CD4-positive, alpha-beta T cell treated with Interleukin-10 for 1 hour (primary cell): ENCODE data around the gene CD247.

Experiments
- DNase-seq: peaks from one replicate; pipeline ENCODE4 v3.0.0-alpha.2; 2020

CD247 gene

GRCh38 chr1:167542109-167543032 lies 24.0 kb upstream of the CD247 start:
- DNase-seq: no peak

- no peak for DNase-seq
Observed at GRCh38 chr1:167541610-167542009, 23.3 kb upstream of the CD247 start.

DNA sequence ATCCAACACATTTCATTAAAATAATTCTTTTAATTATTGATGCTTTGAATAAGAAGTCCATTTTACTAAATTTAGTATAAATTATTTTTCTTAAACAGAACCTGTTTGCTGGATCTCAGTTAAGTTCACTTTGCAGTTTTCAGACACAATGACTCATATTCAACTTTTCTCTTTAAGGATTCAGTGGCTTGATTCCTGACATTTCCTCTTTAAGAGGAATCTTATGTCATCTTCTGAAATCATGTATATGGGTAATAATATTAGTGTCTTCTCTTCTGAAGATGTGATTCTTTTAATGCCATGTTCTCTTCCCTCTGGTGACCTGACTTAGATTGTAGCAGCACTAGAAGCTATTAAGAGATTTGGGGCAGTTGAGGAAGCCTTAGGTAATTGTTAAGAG lies 22.7 kb upstream of the CD247 start:
- DNase-seq: no peak

- DNase-seq: no peak
Observed at GRCh38 chr1:167538657-167539056, 20.3 kb upstream of the CD247 start.

- DNase-seq: peak; percentile 71
Observed at GRCh38 chr1:167533851-167534300, 15.5 kb upstream of the CD247 start.

DNA sequence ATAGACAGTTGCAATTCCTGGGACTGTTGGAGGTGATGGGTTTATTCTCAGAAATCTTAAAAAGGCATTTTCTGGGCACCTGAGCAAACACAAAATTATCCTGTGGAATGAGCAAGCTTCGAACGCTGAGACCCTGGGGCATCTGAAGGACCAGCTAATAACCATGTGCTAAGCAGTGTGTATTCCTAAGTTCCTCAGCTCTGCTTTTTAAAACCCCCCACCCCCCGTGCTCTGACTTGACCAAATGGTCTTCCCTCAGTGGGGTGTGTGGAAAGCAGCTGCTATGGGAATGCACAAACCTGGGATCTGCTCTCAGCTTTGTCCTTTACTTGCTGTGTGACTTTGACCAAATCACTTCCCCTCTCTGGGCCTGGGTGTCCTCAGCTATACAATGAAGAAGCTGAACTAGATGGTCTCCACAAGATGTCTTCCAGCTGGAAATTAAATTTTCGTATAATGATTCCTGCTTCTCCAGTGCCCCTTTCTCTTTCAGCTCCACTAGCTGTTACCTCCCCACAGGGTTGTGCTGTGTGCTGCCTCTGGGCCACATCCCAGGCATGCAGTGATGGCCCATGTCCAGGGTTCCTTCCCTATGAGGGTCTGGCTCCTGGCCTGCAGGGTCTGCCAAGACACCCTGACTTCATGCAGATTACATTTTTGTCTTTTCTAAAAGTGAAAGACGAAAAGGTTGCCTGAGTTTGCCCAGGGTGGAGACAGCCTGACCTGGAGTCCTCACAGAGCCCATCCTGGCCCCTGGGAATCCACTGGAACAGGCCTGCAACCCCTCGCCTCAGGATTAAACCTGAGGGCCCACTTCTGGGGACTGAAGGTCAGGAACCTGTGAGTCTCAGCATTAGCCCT lies 14.9 kb upstream of the CD247 start:
- no peak for DNase-seq

DNA sequence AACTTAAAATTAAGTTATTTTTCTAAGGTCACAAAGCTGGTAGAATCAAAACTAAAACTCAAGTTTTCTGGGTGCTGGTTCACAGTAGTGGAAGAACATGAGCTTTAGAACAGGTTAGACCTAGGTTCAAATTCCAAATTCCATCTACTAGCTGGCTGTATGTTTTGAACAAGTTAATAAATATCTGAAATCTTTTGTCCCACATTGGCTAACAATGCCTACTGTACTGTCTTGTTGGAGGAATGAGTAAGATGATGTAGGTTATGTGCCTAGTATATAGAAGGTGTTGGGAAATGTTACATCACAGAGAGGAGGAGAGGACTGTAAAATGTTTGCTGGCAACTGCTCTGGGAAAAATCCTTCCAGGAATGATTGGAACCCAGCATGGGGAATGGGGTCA lies 14.0 kb upstream of the CD247 start:
- DNase-seq: no peak

GRCh38 chr1:167529829-167530474 lies 11.6 kb upstream of the CD247 start:
- no peak for DNase-seq

- DNase-seq: no peak
Observed at GRCh38 chr1:167528057-167528728, 9.9 kb upstream of the CD247 start.

GRCh38 chr1:167526667-167527383 lies 8.5 kb upstream of the CD247 start:
- no peak for DNase-seq

DNA sequence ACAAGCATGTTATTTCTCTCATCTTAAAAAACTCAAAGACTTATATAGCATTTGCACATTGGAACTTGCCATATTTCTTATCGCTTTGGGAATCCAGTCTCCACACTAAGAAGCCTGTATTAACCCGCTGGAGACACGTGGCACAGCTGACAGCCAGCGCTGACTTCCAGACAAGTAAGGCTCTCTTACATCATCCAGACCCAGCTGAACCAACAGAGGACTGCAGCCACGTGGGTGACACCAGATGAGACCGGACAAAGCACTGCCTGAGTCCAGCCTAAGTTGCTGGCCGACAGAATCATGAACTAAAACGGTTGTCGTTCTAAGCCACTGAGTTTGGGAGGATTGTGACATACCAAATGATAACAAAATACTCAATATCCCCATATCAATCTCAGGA lies 6.3 kb upstream of the CD247 start:
- DNase-seq: no peak

DNA sequence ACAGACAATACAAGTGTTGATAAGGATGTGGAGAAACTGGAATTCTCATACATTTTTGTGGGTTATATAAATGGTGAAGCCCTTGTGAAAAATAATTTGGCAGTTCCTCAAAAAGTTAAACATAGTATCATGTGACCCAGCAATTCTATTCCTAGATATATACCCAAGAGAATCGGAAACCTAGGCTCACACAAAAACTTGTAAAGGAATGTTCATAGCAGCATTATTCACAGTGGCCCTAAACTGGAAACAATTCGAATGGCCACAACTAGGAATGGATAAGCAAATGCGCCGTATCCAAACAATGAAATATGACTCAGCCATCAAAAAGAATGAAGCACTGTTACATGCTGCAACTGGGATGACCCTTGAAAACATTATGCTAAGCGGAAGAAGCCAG lies 3.9 kb upstream of the CD247 start:
- no peak for DNase-seq

DNA sequence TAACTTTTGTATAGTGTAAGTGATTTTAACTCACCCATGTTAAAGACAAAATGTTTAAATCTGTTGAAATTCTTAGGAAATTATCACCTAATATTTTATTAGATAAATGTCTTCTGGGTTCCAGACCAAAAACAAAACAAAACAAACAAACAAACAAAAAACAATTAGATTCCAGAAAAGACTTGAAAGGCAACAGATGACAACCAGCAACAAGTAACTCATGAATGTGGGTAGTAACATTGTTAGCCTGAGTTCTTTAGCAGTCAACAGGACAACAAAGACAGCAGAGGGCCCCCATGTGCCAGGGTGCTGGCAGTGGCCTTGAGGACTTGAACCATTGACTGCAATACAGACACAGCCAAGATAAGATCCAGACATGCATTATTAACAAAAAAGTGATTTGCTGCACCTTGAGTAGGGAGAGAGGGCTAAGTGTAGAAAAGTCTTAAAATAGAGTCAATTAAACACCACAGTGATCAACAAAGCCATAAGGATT lies 2.4 kb upstream of the CD247 start:
- no peak for DNase-seq

GRCh38 chr1:167517535-167518330 lies 596 bp downstream of the CD247 start:
- peak; percentile 83 for DNase-seq

DNA sequence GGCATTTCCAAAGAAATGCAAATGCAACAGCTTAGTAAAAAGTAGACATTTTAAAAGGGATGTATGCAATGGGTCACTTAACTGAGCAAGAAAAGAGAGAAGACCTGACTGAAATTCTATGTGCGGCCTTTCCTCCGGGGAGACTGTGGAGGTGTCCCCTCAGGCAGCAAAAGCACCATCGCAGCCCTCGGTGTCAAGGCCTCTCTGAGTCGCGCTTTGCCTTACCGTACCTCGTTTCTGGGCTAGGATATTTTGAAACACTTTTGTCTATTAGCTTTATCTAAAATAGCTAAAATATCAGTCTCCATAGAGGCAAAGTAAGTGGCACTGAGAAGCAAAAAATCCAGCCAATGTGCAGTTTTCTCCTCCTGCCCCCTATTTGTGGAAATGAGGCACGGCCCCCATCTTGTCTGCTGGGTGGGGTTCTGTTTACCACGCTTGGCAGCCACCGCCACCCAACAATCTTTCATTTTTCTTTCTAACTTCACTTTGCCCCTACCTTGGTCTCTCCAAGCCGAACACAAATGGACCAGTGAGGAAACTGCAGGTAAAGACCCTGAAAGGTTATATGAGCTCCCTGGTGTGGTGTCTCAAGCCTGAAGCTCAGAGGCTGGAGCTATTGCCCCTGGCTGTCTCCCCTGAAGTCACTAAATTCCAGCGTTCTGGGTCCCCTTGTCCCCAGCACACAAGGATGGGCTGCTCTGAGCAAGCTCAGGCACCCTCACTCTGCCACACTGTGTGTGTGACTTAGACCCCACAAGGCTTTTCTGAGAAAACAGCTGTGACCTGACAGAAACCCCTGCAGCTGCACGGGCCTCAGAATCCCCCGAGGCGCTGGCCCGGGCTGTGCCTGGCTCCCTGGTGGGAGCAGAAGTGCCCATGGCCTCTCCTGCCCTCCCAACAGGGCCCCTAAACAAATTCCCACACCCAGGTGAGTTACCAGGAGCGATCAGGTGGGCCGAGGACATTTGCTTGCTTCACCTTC lies 1.6 kb downstream of the CD247 start:
- peak; percentile 58 for DNase-seq

DNA sequence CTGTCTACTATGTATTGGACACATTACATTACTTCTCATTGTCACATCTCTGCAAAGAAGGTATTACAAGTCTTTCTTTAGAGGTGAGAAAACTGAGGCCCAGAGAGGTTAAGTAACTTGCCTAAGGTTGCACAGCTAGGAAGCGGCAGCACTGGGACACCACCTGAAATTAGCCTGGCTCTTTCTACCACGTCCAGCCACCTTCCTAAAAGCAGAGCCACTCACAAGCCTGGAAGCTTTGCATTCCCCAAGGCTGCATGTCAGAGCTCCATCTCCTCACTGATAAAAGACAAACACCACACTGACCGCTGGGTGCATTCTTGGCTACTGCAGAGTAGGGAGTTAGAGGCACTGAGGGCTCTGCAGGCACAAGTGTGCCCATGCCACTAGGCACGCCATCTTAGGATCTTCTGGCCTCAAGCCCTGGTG lies 2.4 kb downstream of the CD247 start:
- no peak for DNase-seq

GRCh38 chr1:167515461-167515860 lies 2.9 kb downstream of the CD247 start:
- no peak for DNase-seq

- DNase-seq: no peak
Observed at GRCh38 chr1:167514288-167514687, 4.0 kb downstream of the CD247 start.

- no peak for DNase-seq
Observed at GRCh38 chr1:167512046-167512654, 6.2 kb downstream of the CD247 start.
